IPS-11a (cell line): Measurements from ENCODE around the gene VAC14.
"Not testable (repeated sequence)": the region's sequence is repeated elsewhere in the genome, so short reads cannot be mapped to it uniquely, and the experiment has no call there.

ENCODE experiments used
- H3K4me3 ChIP-seq: one replicate; pipeline ENCODE4 v1.5.1; 2013; ENCODE audit warnings: low read depth, low read length, control low read depth

VAC14 gene

GRCh38 chr16:70746040-70746707, 54.8 kb downstream of the VAC14 start:
- H3K4me3 ChIP-seq = no peak overlapping the region

GRCh38 chr16:70745536-70746025, 55.4 kb downstream of the VAC14 start:
- H3K4me3 ChIP-seq = no peak overlapping the region

GRCh38 chr16:70744366-70744765, 56.6 kb downstream of the VAC14 start:
- H3K4me3 ChIP-seq = no peak overlapping the region

GRCh38 chr16:70743791-70744190, 57.2 kb downstream of the VAC14 start:
- no peak overlapping the region for H3K4me3 ChIP-seq

DNA sequence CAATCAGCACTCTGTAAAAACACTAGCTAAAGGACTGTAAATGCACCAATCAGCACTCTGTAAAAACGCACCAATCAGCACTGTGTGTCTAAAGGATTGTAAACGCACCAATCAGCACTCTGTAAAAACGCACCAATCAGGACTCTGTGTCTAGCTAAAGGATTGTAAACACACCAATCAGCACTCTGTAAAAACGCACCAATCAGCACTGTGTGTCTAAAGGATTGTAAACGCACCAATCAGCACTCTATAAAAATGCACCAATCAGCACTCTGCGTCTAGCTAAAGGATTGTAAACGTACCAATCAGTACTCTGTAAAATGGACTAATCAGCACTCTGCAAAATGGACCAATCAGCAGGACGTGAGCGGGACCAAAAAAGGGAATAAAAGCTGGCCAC, 58.0 kb downstream of the VAC14 start:
- H3K4me3 ChIP-seq = not testable (repeated sequence)

- H3K4me3 ChIP-seq = no peak overlapping the region
These were observed 59.2 kb downstream of the VAC14 start for GRCh38 chr16:70741783-70742125.

- H3K4me3 ChIP-seq = no peak overlapping the region
These were observed 59.8 kb downstream of the VAC14 start for GRCh38 chr16:70740914-70741782.

DNA sequence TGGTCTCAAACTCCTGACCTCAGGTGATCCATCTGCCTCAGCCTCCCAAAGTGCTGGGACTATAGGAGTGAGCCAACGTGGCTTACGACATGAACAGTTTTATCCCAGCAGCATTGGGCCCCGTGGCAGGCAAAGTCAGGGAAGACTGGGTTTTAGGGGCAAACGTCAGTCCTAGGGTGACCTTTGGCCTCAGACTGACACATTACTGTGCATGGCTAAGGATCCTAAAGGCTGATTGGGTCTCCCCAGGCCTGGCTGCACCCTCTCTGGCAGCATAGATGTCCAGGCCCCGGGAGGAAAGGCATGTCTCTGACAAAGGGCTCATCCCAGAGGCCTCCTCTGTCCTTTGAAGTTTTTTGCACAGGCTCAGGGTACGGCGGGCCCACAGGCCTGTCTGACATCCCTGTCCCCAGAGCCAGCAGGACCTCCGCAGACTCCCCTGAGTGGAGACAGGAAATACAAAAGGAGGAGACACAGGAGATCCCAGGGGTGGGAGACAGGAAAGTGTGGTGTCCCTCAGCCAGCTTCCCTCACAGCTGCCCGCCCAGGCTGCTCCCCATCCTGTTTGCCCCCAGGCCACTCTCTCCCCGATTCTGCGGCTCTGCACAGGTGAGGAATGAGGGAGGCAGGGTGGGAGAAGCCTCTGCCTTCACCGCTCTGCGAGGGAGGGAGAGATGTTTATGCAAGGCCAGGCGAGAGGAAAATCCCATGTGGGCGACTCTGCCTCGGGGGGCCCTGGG, 60.6 kb downstream of the VAC14 start:
- no peak overlapping the region for H3K4me3 ChIP-seq

DNA sequence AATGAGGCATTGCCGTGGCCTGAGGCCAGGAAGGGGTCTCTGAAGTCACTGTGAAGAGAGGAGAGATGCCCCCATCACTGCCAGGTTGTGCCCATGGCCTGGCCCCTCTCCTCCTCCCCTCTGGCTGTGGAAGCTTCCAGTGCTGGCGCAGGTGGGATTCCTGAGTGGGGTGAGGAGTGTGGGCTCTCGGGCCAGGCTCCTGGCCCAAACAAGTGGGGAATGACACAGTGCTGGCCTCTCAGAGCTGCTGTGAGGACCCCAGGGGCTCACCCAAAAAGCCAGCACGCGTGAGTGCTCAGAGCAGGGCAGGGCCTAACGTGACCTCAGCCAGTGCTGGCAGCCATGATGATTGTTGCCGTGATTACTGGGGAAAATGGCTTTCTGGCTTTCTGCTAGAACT, 61.6 kb downstream of the VAC14 start:
- no peak overlapping the region for H3K4me3 ChIP-seq

DNA sequence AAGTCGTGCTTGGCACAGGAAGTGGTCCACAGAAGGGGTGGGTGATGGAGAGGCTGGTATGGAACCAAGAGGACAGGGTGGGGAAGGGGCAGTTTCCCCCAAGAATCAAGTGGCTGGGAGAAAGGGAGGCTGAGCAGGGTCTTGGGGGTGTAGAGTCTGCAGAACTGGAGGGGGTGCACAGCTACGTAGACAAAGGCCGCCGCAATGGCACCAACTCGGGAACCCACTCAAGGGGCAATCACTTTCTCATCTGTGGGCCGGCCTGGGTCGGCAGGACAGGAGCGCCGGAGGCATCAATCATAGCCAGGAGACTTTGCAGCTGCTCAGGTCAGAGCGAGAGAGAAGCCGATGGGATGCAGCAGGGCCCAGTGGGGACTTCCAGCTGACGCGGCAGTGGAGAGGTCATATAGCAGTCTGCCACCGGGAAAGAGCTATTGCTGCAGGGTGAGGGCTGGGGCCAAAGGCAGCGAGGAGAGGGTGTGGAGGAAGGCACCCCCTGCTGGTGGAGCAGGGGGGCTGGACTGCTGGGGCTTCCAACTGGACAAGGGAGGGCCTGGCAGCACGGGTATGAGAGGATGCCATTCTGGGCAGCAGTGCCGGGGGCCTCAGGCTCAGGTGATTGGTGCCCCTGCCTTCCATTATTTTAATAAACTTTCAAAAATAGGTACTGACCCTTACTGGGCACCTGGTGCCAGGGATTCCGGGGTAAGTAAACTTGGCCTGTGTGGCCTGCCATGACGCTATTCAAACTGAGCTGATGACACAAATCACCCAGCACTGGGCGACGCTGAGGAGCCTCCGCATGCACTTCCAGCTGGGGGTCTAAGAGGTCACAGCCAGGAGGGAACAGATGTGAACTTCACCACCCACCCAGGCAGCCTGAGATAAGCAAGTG, 62.6 kb downstream of the VAC14 start:
- H3K4me3 ChIP-seq = no peak overlapping the region

GRCh38 chr16:70737377-70738082, 63.4 kb downstream of the VAC14 start:
- no peak overlapping the region for H3K4me3 ChIP-seq

DNA sequence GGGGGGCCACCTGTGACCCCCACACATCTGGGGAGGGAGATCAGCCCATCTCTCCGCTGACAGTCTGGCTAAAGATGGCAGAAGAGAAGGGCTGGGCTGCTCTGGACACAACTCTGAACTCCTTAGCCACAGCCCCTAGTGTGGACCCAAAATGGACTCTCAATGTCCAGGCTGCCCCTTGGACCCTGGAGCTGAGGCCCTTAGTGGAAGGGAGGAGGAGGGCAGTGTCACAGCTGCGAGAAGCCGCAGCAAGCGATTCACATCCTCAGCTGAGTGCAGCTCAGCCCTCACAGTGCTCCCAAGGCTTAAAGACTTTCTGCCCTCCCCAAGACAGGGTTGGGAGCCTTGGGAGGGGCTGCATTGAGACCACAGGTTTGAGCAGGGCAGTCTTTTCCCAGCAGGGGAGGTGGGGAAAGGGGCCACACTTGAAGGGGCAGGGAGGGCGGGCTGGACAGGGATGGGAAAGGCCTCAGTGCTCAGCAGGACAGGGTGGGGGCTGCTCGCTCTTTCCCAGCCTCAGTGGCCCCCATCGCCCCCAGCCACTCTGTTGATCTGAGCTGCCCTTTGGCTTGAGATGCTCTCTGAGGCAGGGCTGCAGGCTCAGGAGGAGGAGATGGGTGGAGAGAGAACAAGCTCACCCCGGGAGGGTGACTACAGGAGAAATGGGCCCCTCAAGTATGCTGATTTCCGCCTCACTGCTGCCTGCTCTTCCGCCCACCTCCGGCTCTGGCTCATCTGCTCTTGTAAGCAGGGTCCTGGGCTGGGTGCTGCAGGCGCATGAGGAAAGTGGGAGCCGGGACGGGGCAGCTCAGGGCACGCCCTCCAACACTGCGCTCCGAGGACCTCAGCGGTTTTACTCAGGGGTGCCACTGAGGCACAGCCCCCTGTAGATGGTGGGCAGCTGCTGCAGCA, 64.2 kb downstream of the VAC14 start:
- H3K4me3 ChIP-seq = no peak overlapping the region

GRCh38 chr16:70735141-70735979, 65.6 kb downstream of the VAC14 start:
- H3K4me3 ChIP-seq = no peak overlapping the region

DNA sequence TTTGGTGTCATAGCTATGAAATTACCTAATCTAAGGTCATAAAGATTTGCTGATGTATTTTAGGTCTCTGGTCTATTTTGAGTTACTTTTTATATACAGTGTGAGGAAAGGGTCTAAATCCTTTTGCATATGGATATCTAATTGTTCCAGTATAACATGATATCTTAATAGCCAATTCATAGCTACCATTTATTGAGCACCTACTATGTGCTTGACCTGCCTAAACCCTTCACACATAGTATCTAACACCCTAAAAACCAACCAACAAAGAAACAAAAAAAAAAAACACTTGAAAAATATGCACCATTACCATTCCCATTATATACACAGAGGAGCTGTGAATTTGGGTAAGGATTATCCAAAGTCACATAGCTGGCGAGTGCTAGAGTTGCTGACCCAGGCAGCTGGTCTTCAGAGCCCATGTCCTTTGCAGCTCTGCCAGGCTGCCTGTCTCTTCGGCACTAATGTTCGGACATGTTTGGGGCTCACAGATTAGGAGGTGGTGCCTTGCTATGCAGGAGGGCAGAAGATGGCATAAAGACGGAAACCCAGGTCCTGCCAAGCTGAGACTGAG, 66.3 kb downstream of the VAC14 start:
- no peak overlapping the region for H3K4me3 ChIP-seq

GRCh38 chr16:70730944-70731343, 70.0 kb downstream of the VAC14 start:
- no peak overlapping the region for H3K4me3 ChIP-seq

DNA sequence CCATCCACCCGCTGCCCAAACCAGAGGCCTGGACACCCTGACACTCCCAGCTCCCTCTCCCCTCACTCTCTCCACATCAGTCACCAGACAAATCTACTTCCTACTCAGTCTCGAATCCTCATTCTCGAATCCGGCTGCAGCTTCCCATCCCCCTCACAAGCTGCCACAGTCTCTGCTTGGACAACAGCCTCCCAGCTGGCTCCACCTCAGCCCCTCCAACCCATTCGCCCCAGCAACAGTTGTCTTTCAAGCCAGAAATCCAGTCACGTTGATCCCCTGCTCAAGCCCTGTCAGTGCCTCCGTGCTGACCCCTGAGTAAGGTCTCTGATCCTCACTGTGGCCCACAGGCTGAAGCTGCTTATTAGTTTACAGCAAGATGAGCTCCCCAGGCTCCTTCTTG, 70.9 kb downstream of the VAC14 start:
- H3K4me3 ChIP-seq = no peak overlapping the region

DNA sequence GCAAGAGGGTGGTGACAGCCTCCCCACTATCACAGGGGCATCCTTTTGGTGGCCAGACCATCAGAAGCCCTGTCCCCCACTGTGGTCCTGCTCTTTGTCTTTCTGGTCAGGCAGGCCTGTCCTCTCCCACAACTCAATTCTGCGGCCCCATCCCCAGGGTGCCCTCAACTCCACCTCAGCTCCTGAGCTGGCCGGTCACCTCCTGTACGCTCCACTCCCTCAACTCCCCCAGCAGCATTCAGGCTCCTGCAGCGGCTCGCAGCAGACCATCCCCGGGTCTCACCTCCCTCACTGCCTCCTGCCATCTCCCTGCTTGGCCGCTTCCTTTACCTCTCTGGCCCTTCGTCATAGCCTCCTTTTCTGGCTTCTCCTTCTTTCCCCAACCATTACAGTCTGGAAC, 71.7 kb downstream of the VAC14 start:
- no peak overlapping the region for H3K4me3 ChIP-seq

DNA sequence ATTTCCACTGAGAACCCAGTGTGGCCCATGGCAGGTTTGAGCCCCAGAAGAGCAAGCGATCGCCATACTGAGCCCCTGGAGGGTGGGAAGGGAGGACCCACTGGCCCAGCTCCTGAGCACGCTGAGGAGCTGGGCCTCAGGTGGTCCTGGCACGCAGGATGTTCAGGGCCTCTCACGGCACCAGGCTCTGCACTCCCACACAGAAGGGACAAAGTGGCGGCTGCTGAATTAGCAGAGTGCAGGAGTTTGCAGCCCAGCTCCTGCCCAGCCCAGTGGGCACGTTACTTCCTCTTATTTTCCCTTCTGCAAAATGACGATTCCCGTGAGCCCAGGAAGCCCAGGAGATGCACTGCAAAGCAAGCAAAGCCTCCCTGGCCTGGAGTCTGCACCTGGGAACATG, 72.8 kb downstream of the VAC14 start:
- H3K4me3 ChIP-seq = no peak overlapping the region
